Esophagus (tissue), 2 donors: ENCODE data around the gene ZMYND10. TPM values are rescaled to one million over a fixed set of nuclear protein-coding genes. Genes with fewer than 3 reads are reported as not detected.

ENCODE experiments used
- H3K27ac ChIP-seq, 2 donors: one replicate each; pipeline ENCODE4 v1.5.1; 2013; ENCODE audit warnings: low read depth in 2 of 2, mild to moderate bottlenecking in 2 of 2, inconsistent platforms in 1 of 2, low read length in 1 of 2, moderate library complexity in 1 of 2
- H3K27me3 ChIP-seq, 2 donors: one replicate each; pipeline ENCODE4 v1.6.1; 2013; ENCODE audit warnings: low read length in 2 of 2, control low read depth in 1 of 2, mild to moderate bottlenecking in 1 of 2; ENCODE audit not compliant: insufficient read depth in 2 of 2, control insufficient read depth in 1 of 2
- H3K36me3 ChIP-seq, 2 donors: one replicate each; pipeline ENCODE4 v1.6.1; 2013; ENCODE audit warnings: low read length in 1 of 2; ENCODE audit not compliant: control insufficient read depth in 2 of 2, insufficient read depth in 2 of 2
- H3K4me1 ChIP-seq, 2 donors: one replicate each; pipeline ENCODE4 v1.6.1; 2013; ENCODE audit warnings: low read length in 1 of 2; ENCODE audit not compliant: control insufficient read depth in 2 of 2, insufficient read depth in 2 of 2
- H3K4me3 ChIP-seq, 2 donors: one replicate each; pipeline ENCODE4 v1.5.1; 2013; ENCODE audit warnings: low read length in 2 of 2, mild to moderate bottlenecking in 2 of 2, low read depth in 1 of 2, moderate library complexity in 1 of 2
- H3K9me3 ChIP-seq, 2 donors: one replicate each; pipeline ENCODE4 v1.6.1; 2013; ENCODE audit warnings: mild to moderate bottlenecking in 2 of 2, low read depth in 1 of 2, low read length in 1 of 2, moderate library complexity in 1 of 2; ENCODE audit not compliant: control insufficient read depth in 2 of 2, insufficient read depth in 1 of 2
- WGBS, 2 donors: extraction: QIAGEN DNeasy Blood & Tissue Kit; methylation state at CpG; one replicate each; pipeline ENCODE4 v1.1.7; 2013; 5-methylcytosine and 5-hydroxymethylcytosine counted together
- polyA plus RNA-seq, 2 donors: library from polyadenylated mRNA; stranded (reverse); fragments of 200-250 nt; gene quantifications; one replicate each; pipeline ENCODE4 v1.2.3, GENCODE V29; 2013
- donor health status: healthy with polysubstance abuse.
- donor health status: Bipolar disorder and iron deficiency.

The ZMYND10 gene
- polyA plus RNA-seq, 2 donors: 0.29 to 0.35 TPM

DNA sequence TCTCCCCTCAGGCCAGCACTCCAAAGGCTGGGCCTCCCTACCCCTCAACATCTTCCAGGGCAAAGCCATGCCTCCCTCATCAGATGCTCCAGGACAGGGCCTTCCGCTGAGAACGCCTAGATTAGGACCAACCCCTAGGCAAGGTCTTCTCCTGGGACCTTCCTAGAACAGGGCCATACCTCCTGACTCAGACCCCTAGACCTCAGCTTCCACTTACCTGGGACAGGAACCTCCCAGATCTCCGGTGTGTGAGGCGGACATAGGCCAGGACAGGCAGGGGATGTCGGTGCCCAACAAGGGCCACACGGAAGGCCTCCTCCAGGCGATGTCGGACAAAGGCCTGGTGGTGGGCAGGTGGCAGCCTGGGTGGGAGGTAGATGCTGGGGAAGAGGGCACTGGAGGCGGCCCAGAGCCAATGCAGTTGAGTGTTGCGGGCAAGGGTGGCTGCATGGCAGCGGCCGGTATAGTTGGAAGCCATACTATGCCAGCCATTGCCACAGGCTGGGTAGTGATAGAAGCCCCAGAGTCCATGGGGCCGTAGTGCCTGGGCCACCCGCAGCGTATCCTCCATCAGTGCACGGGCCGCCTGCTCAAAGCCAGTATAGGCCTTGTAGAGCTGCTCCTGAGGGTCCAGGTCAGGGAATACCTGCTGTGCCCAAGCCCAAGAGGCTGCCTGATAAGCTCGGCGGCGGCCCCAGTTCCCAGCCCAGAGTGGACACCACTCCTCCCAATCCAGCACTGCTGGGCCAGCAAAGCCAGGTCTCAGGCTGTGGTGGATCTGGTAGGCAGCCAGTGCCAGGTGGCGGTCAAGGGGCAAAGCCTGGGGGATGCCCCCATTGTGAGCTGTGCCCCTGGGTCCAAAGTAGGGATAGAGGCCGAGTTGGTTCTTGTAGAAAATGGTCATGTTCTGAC, 50.8 kb downstream of the ZMYND10 start:
- WGBS, 2 donors: 92 to 94% methylated on average over 22 of the region's 22 CpGs
- Histone ChIP-seq H3K4me3 (no peak overlapping the region), H3K9me3 (no peaks in the 10 kb centered on the region), H3K27me3 (no peaks in the 10 kb centered on the region), H3K27ac (no peak overlapping the region), H3K4me1 (peaks cover 2 to 22% of the 10 kb centered on the region in 2 donors), H3K36me3 (peaks cover 4 to 11% of the 10 kb centered on the region in 2 donors)

DNA sequence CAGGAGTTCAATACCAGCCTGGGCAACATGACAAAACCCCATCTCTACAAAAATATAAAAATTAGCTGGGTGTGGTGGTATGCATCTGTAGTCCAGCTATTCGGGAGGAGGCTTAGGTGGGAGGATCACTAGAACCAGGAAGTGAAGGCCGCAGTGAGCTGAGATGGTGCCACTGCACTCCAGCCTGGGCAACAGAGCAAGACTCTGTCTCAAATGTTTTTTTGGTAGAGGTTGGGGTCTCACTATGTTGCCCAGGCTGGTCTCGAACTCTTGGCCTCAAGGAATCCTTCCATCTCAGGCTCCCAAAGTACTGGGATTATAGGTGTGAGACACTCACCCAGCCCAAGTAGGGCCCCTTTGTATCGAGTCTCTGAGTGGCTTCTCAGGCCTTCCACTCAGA, 51.4 kb downstream of the ZMYND10 start:
- Histone ChIP-seq H3K9me3 (no peaks in the 10 kb centered on the region), H3K27ac (no peak overlapping the region), H3K27me3 (no peaks in the 10 kb centered on the region), H3K4me3 (no peak overlapping the region), H3K4me1 (peaks cover 2 to 22% of the 10 kb centered on the region in 2 donors), H3K36me3 (peaks cover 8 to 17% of the 10 kb centered on the region in 2 donors)
- 86 to 92% methylated on average over 4 of the region's 4 CpGs for WGBS, 2 donors

DNA sequence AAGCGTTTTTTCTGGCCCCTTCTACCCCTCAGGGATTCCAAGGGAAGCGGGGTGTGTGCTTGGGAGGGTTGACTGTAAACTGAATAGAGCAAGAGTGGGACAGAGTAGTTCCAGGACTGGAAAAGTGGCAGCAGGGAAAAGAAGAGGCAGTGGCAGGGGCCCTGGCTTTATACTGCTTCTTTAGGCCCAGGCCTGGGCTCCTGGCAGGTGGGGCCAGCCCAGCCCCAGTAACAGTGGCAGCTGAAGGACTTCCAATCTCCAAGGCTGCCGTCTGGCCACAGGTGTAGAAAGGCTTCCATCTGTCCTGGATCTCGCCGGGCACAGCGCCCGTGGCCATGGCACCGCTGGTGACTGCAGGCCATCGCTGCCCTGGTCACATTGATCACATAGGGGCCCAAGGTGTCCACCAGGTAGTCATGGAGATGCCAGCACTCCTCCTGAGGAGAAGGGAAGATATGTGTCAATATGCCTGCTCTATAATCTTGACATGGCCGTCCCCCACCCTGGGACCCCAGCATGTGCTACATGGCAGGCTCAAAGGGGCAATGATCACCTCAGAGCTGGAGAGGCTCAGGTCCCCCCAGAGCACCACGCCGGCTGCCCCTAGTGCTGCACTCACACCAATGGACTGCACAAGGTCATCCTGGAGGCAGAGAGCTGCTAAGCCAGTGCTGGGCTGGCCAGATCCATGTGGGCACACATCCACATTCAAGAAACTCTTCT, 52.3 kb downstream of the ZMYND10 start:
- Histone ChIP-seq H3K27me3 (no peaks in the 10 kb centered on the region), H3K36me3 (peaks cover 14 to 26% of the 10 kb centered on the region in 2 donors), H3K4me1 (peaks cover 2 to 18% of the 10 kb centered on the region in 2 donors), H3K27ac (peak overlapping the region; percentile 85 to 92), H3K9me3 (no peaks in the 10 kb centered on the region), H3K4me3 (no peak overlapping the region)
- 71 to 77% methylated on average over 12 of the region's 12 CpGs for WGBS, 2 donors

DNA sequence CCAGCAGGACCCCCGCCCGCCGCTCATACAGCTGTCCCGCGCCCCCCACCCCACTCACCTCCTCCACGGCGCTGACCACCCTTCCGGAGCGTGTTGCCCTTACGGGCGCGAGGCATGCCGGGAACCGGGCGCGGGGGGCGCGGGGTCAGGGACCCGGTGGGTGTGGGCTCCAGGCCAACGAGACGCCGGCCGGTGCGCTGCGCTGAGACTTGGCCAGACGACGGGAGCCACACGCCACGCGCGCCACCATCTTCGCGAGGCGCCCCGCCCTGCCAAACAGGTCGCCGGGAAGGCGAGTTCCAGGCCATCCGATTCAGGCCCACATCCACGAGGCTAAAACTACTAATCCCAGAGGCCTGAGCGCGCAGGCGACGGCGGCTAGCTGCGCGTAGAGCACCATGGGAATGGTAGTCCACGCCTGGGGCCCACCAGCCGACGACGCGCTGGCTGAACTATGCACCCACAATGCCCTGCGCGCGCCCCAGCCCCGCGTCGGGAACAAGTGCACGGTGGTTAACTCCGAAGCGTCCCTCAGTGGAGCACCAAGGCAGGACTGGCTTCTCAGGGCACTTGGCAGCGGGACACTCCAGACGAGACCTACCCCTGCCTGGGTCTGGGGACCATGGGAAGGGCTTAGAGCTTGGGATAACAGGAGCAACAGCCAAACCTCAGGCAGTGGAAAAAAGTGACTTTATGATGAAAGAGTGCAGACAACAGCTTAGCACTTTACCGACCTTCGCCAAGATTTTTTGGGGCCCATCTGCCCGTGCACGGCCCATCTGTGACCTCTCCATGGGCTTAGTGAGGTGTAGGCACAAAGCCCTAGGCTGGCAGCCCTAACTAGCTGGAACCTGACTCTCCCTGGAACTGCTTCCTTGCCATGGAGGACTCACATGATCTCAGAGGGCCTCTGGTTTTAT, 53.1 kb downstream of the ZMYND10 start, which contains the start of gene IFRD2:
Gene IFRD2, minus strand, starts transcription at position 271 of the 920 bp plus-strand sequence. Its CDS starts 155 bp downstream, at position 116.
- no peaks in the 10 kb centered on the region for H3K27me3 ChIP-seq
- H3K36me3 ChIP-seq: peaks cover 14 to 32% of the 10 kb centered on the region in 2 donors
- peak within 1 kb of the TSS; percentile 88 to 95 for H3K4me3 ChIP-seq
- WGBS, 2 donors: 1% methylated on average over 66 to 67 of the region's 67 CpGs
- no peaks in the 10 kb centered on the region for H3K9me3 ChIP-seq
- peak within 1 kb of the TSS; percentile 85 to 92 for H3K27ac ChIP-seq
- peaks cover 2 to 18% of the 10 kb centered on the region in 2 donors for H3K4me1 ChIP-seq

Other genes with a start within 250 kb of the ZMYND10 start
- gene SEMA3F, start 190.4 kb downstream of the ZMYND10 start, polyA plus RNA-seq: 10 to 100 TPM; 55.4 to 79.6 TPM
- under 1 TPM; 0.02 to 0.07 TPM for gene GNAT1, start 154.1 kb downstream of the ZMYND10 start, polyA plus RNA-seq
- gene SLC38A3, start 140.5 kb downstream of the ZMYND10 start, polyA plus RNA-seq: under 1 TPM; 0.08 to 0.11 TPM
- 10 to 100 TPM; 52.2 to 61.8 TPM for gene GNAI2, start 109.5 kb downstream of the ZMYND10 start, polyA plus RNA-seq
- gene SEMA3B, start 76.6 kb downstream of the ZMYND10 start, polyA plus RNA-seq: 1 to 10 TPM; 5.2 to 7.8 TPM
- under 1 TPM; 0.07 to 0.16 TPM for gene LSMEM2, start 66.6 kb downstream of the ZMYND10 start, polyA plus RNA-seq
- 10 to 100 TPM; 65.6 to 69.5 TPM for gene IFRD2, start 53.3 kb downstream of the ZMYND10 start, polyA plus RNA-seq
- 1 to 10 TPM; 3.4 to 5.1 TPM for gene HYAL3, start 46.3 kb downstream of the ZMYND10 start, polyA plus RNA-seq
- 10 to 100 TPM in 1 of 2 donors, 1 to 10 TPM in 1; 6.9 to 11.2 TPM for gene NAA80, start 46.3 kb downstream of the ZMYND10 start, polyA plus RNA-seq
- 1 to 10 TPM; 3.2 to 4.2 TPM for gene HYAL1, start 42.2 kb downstream of the ZMYND10 start, polyA plus RNA-seq
- gene HYAL2, start 23.0 kb downstream of the ZMYND10 start, polyA plus RNA-seq: 10 to 100 TPM; 25.6 to 43.1 TPM
- gene TUSC2, start 17.5 kb downstream of the ZMYND10 start, polyA plus RNA-seq: 10 to 100 TPM; 14.2 to 34.6 TPM
- gene RASSF1, start 4.9 kb downstream of the ZMYND10 start, polyA plus RNA-seq: 10 to 100 TPM; 15.0 to 20.3 TPM
- gene NPRL2, start 5.0 kb upstream of the ZMYND10 start, polyA plus RNA-seq: 10 to 100 TPM; 14.9 to 16.4 TPM
- 10 to 100 TPM; 12.8 to 21.8 TPM for gene CYB561D2, start 5.1 kb upstream of the ZMYND10 start, polyA plus RNA-seq
- 10 to 100 TPM; 16.2 to 23.0 TPM for gene TMEM115, start 13.8 kb upstream of the ZMYND10 start, polyA plus RNA-seq
- under 1 TPM; 0.28 to 0.31 TPM for gene CACNA2D2, start 157.9 kb upstream of the ZMYND10 start, polyA plus RNA-seq
- 1 to 10 TPM; 1.8 to 2.0 TPM for gene C3orf18, start 222.0 kb upstream of the ZMYND10 start, polyA plus RNA-seq
- gene HEMK1, start 223.8 kb upstream of the ZMYND10 start, polyA plus RNA-seq: 10 to 100 TPM in 1 of 2 donors, 1 to 10 TPM in 1; 8.3 to 12.9 TPM